Tibial nerve (tissue), 3 donors: ENCODE results near the gene PPP2R2C.

ENCODE experiments used
- CTCF ChIP-seq, 5 experiments: fragments of 200-600 bp in 3 of 5; fragments of 450-650 bp in 2 of 5; sonication (generic) in 3 of 5; IDR thresholded peaks; one replicate each; pipeline ENCODE4 v1.5.1; 2016 to 2019; ENCODE audit warnings: antibody characterized with exemption in 5 of 5, mild to moderate bottlenecking in 3 of 5, moderate library complexity in 2 of 5
- POLR2A ChIP-seq, 2 donors: fragments of 450-650 bp; IDR thresholded peaks; one replicate each; pipeline ENCODE4 v1.6.1; 2017; ENCODE audit warnings: antibody characterized with exemption in 2 of 2, mild to moderate bottlenecking in 2 of 2, moderate library complexity in 2 of 2

- TF ChIP-seq CTCF (IDR thresholded peaks at IDR 0.05), result no peak
- no peak for TF ChIP-seq POLR2A (IDR thresholded peaks at IDR 0.05)
These were observed 114.9 kb downstream of the PPP2R2C start for GRCh38 chr4:6357476-6357875.
